ENCODE data around the gene POLE3. TPM values are rescaled to one million over a fixed set of nuclear protein-coding genes. Genes with fewer than 3 reads are reported as not detected.

The POLE3 gene
- total and polyA plus RNA-seq, 2 experiments from 2014 or later = 39.2 to 81.3 TPM

- no peaks in the 10 kb centered on the region for H3K79me2 ChIP-seq (replicated peaks; ENCODE audit: insufficient read depth)
- H3K4me3 ChIP-seq = no peak overlapping the region
- no peak overlapping the region for H2AFZ ChIP-seq
- no peaks in the 10 kb centered on the region for H3K9me2 ChIP-seq (ENCODE audit: insufficient read depth)
- H3K27me3 ChIP-seq (ENCODE audit: insufficient read depth) = no peaks in the 10 kb centered on the region
- no peaks in the 10 kb centered on the region for H3K4me1 ChIP-seq (ENCODE audit: insufficient read depth)
- H4K20me1 ChIP-seq (replicated peaks; ENCODE audit: insufficient read depth) = peaks cover 2% of the 10 kb centered on the region; the same call in 1 of the 2 replicates
- H3K27ac Mint-ChIP-seq = no peak overlapping the region
- no peaks in the 10 kb centered on the region for H3K36me3 ChIP-seq (ENCODE audit: insufficient read depth)
- no peak overlapping the region for H3K4me3 Mint-ChIP-seq
- no peaks in the 10 kb centered on the region for H3K9me3 Mint-ChIP-seq
- no peaks in the 10 kb centered on the region for H3F3A ChIP-seq (replicated peaks; ENCODE audit: low read depth)
- peaks cover 8% of the 10 kb centered on the region; the same call in 1 of the 3 replicates for H3K36me3 Mint-ChIP-seq (ENCODE audit: low read depth)
- no peaks in the 10 kb centered on the region for H3K4me1 Mint-ChIP-seq
- H3K4me2 ChIP-seq = no peak overlapping the region
- TF ChIP-seq ZNF462 (CRISPR knock-in tag; IDR thresholded peaks at IDR 0.05) = no peak
- TF ChIP-seq ETS1 (IDR thresholded peaks at IDR 0.05) = no peak
- TF ChIP-seq NANOG (IDR thresholded peaks at IDR 0.05; ENCODE audit: borderline replicate concordance) = no peak
- no peak for TF ChIP-seq EZH2 (IDR thresholded peaks at IDR 0.05; ENCODE audit: low read depth, unreplicated experiment)
- TF ChIP-seq REST (IDR thresholded peaks at IDR 0.05; ENCODE audit: unreplicated experiment) = no peak
- TF ChIP-seq CREB1 (CRISPR knock-in tag; IDR thresholded peaks at IDR 0.05; ENCODE audit: low read depth) = no peak
- no peak for TF ChIP-seq JUNB (IDR thresholded peaks at IDR 0.05; ENCODE audit: unreplicated experiment)
- no peak for TF ChIP-seq CTCF (conservative IDR thresholded peaks at IDR 0.05; ENCODE audit: low read depth in 2 of 2)
- no peak for TF ChIP-seq ZNF114 (CRISPR knock-in tag; IDR thresholded peaks at IDR 0.05)
- TF ChIP-seq EZH2phosphoT487 (IDR thresholded peaks at IDR 0.05; ENCODE audit: unreplicated experiment) = no peak
- TF ChIP-seq POLR2AphosphoS5 (IDR thresholded peaks at IDR 0.05; ENCODE audit: low read depth) = no peak
- no peak for TF ChIP-seq STAT1 (IDR thresholded peaks at IDR 0.05; ENCODE audit: unreplicated experiment)
- no peak for TF ChIP-seq ZNF331 (CRISPR knock-in tag; IDR thresholded peaks at IDR 0.05; ENCODE audit: low read depth)
- peaks cover 5% of the 10 kb centered on the region for H3K27me3 Mint-ChIP-seq (ENCODE audit: insufficient read depth, low read depth, poor library complexity)
- DNase-seq (ENCODE audit: low spot score) (no peak), ATAC-seq (no peak)
- no peak overlapping the region for H3K27ac ChIP-seq (ENCODE audit: low read depth)
Measured at GRCh38 chr9:113387560-113388230, 22.8 kb downstream of the POLE3 start.
